HG02938 (cell line): ENCODE measurements around the gene TBX15.
"Not testable (repeated sequence)": the region's sequence is repeated elsewhere in the genome, so short reads cannot be mapped to it uniquely, and the experiment has no call there.

Source experiments
- ATAC-seq: cut with Tn5 transposase; IDR thresholded peaks from one replicate; pipeline ENCODE4 v1.9.1; 2021; ENCODE audit warnings: mild to moderate bottlenecking, moderate library complexity; ENCODE audit not compliant: unreplicated experiment

Gene TBX15

DNA sequence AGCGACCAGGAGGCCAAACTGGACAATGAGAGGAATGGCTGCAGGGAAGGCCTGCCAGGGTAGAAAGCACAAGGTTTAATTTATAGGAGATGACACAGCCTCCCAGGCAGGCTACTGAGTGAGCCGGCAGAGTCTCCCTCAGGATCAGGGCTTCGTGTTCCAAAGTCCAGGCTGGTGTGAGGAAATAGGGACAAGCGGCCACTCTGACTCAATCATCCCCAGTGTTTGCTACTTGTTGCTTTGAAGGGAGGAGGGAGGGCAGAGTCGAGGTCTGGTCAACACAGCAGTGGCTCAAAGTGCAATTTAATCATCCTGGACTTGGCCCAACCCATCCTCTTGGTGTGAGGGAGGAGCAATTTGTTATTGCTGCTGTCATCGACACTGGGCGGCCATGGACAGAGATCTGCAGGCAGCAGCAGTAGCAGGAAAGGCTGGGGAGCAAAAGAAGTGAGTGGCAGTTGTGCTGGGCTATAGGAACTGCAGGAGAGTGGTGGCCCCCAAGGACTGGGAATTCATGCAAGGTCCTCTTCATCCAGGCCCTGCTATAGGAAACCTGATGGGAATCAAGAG is 27.5 kb downstream of the TBX15 start:
- no peak for ATAC-seq

- ATAC-seq, result peak; percentile 65
Measured at GRCh38 chr1:118960026-118960561, 28.0 kb downstream of the TBX15 start.

- no peak for ATAC-seq
Measured at GRCh38 chr1:118958937-118959631, 29.1 kb downstream of the TBX15 start.

- ATAC-seq, result no peak
Measured at GRCh38 chr1:118958140-118958539, 30.0 kb downstream of the TBX15 start.

- not testable (repeated sequence) for ATAC-seq
Measured at GRCh38 chr1:118957579-118957978, 30.6 kb downstream of the TBX15 start.

DNA sequence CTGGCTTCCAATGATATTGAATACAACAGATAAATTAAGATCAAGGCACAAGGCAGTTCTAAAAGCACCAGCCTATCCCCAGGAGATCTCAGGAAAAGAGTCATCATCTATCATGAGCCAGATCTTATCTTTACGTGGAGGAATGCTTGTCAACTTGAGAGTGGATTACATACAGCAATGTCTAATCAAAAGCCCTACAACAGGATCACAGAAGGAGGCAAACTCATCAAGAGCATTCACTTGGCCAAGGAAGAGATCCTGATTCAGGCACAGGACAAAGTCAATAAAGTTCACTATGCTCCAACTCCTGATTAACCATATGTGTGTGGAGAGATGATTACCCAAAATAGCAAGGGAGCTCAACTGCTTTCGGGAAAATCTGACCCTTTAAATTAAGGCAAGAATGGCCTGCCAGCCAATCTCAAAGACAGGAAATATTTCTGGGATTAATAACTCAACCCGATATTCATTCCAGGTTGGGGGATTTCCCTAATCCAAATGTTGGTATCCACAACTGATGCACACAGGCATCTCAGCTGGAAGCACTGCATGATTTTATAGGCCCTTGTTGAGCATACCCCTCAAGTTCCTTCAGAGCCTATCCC is 33.7 kb downstream of the TBX15 start:
- no peak for ATAC-seq

DNA sequence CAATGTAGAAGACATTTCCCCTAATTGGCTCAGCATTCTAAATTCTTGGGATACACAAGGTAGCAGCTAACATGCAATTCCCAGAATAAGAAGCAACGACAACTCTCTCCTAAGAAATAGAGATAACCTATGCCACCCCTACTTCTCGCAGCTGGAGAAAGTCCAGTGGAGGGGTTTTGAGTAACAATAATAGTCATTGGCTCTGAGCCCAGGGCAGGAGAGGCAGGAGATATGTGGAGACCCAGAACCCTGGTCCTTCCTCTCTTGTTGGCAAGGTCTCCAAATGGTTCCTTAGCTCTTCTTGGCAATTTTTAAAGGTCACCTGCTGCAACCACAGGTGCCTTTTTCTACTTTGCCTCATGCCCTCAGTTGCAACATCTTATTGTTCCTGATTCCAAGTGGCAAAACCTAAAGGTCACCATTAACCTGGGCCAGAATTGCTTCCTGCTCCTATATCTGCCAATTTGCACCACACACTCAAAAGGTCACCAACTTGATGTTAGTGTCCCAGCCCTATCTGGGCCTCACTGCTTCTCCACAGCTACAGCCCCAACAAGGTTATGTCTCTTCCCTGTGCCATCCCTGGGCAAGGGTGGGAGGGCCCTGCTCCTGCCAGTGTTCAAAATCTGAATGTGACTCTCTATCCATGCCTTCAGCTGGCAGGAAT is 36.7 kb downstream of the TBX15 start:
- no peak for ATAC-seq

- ATAC-seq, result no peak
Measured at GRCh38 chr1:118949315-118949714, 38.8 kb downstream of the TBX15 start.

- ATAC-seq, result no peak
Measured at GRCh38 chr1:118948846-118949245, 39.3 kb downstream of the TBX15 start.

DNA sequence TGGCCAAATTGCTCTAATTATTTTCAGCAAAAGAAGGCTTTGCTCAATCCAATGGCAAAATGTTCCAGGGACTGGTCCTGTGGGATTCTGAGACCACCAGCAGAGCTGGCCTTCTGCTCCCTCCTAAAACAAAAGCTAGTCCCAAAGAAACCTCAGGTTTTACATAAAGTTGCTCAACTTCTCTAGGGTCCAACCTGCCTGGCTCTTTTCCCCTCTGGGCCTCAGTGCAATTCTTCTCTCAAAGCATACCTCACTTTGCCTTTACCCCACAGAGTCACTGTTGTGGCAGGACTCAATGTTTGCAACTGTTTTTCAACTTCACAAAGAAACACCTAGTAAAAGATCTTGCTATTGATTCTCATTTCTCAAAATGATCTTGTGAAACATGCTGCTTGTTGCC is 39.8 kb downstream of the TBX15 start:
- ATAC-seq, result no peak

DNA sequence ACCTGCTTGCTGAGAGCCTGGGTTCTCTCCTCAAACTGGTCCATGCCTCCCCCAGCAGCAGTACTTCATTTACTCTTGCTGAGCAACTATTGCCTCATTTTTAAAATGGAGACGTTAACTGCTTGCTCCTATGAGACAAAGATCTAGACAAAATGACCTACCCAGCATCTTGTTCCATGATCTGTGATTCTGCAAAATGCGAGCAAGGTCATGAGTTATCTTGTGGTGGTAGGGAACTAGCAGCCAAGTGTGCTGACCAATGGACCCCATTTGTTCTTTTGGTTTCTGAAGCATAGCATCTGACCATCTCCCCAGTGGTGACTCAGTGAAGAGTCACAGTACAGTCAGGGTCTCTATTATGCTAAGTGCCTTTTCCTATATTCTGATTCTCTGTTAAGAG is 40.4 kb downstream of the TBX15 start:
- no peak for ATAC-seq

DNA sequence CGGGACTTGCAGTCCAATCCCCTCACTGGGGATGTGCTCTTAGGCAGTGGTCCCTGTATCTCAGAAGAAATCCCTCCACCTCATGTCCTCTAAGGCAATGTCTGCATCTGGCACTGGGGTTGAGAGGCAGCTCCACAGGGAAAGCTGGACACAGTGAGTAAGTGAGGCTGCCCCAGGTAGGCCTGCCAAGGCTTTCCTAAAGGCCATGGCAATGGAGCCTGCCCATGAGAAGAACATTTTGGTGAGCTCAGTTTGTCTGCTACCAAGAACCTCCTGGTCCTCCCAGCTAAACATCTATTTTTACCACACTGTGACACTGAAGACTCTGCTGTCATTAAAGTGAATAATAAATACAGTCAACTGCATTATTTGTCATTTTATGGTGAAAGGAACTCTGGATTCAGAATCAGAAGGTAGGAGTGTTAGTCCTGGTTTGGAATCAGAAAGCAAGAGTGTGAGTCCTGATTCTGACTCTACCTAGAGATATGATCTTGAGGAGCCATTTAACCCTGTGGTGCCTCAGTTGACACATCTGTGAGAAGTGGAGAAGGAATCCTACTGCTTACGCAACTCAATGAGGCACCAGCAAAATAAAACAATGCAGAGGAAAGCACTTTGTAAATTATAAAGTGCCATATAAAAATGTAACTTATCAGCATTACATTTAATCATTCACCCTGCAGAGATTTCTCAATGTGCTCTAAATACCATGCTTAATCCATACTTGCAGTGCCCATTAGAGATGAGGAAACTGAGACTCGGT is 41.0 kb downstream of the TBX15 start:
- no peak for ATAC-seq

GRCh38 chr1:118945489-118945888 is 42.7 kb downstream of the TBX15 start:
- no peak for ATAC-seq

DNA sequence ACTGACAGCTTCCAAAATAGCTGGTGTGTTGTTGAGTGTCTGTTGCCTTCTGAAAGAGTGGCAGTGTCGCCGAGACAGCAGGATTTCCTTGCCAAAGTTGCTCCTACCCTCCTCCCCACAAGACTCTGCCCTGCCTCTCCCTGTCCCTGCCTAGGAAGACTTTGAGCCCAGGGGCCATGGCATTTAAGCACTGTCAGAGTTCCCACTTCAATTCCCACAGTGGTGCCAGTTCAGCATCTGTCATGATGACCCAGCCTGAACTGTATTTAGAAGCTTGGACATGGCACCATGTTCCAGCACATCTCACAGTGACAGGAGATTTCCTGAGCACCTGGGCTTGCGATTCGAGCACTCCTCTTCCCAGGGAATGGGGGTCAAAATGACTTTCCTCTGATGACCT is 43.6 kb downstream of the TBX15 start:
- ATAC-seq, result no peak

- ATAC-seq, result no peak
Measured at GRCh38 chr1:118944133-118944532, 44.0 kb downstream of the TBX15 start.

GRCh38 chr1:118940957-118941356 is 47.2 kb downstream of the TBX15 start:
- ATAC-seq, result no peak

DNA sequence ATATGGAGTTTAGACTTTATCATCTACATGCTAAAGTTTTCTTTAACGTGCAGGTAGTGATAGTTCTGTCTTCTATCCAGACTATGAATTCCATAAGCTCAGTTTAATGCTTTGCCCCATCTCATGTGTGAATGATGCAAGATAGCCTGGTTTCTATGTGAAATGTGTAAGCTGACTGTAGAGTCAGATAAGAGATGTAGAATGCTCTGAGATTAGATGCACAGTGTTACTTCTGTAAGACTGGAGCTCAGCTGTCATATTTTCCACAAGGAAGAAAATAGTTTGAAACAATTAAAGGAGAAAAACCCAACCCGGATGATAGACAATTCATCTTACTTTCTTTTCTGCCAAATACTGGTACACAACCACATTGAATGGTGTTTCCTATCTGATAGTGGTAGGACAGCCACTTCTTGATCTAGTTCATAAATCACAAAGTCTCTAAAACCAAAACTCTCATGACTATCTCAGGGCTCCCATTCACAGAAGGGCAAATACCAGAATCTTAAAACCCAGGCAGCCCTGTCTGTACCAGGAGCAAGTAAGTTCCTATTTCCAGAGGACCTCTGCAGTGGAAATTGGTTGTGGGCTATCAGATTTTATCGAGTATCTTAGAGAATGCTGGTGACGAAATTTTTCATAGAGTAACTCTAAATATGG is 50.6 kb downstream of the TBX15 start:
- no peak for ATAC-seq

GRCh38 chr1:118934706-118935105 is 53.4 kb downstream of the TBX15 start:
- ATAC-seq, result no peak

DNA sequence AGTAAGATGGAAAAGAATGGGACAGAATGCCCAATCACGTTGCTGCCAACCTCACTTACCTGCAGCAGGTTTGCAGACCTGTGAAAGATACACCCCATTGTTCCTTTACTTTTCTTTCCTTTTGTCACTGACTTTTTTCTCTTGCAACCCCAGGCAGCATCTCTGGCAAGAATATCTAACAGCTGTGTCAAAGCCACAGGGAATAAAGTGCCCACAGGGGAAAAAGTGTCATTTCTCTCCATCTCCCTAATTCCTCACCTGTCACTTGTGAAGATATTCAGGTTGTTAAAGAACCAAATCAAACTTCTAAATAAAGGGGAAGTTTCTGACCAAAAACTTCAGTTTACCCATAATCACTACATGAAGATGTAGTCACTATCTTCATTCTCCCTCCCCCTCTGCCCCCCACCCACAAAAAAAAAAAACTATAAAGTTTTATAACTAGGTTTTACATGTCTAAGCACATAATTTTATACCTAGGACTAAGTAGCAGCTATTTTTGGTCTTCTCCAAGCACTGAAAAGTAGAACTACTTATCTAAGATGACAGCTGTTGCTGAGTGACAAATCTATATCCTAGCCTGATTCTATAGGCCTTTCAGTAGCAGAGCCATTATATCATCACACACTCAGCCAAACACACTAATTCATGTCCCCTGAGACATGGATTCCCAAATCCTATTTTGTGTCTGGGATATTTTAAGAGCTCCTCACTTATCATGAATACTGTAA is 54.9 kb downstream of the TBX15 start:
- no peak for ATAC-seq

- no peak for ATAC-seq
Measured at GRCh38 chr1:118931876-118932275, 56.3 kb downstream of the TBX15 start.
